Measurements from ENCODE around the gene SUV39H2. TPM values are rescaled to one million over a fixed set of nuclear protein-coding genes. Genes with fewer than 3 reads are reported as not detected.

The SUV39H2 gene, protein sequence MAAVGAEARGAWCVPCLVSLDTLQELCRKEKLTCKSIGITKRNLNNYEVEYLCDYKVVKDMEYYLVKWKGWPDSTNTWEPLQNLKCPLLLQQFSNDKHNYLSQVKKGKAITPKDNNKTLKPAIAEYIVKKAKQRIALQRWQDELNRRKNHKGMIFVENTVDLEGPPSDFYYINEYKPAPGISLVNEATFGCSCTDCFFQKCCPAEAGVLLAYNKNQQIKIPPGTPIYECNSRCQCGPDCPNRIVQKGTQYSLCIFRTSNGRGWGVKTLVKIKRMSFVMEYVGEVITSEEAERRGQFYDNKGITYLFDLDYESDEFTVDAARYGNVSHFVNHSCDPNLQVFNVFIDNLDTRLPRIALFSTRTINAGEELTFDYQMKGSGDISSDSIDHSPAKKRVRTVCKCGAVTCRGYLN
- 6.4 and 10.0 TPM in 2 replicates for total RNA-seq

DNA sequence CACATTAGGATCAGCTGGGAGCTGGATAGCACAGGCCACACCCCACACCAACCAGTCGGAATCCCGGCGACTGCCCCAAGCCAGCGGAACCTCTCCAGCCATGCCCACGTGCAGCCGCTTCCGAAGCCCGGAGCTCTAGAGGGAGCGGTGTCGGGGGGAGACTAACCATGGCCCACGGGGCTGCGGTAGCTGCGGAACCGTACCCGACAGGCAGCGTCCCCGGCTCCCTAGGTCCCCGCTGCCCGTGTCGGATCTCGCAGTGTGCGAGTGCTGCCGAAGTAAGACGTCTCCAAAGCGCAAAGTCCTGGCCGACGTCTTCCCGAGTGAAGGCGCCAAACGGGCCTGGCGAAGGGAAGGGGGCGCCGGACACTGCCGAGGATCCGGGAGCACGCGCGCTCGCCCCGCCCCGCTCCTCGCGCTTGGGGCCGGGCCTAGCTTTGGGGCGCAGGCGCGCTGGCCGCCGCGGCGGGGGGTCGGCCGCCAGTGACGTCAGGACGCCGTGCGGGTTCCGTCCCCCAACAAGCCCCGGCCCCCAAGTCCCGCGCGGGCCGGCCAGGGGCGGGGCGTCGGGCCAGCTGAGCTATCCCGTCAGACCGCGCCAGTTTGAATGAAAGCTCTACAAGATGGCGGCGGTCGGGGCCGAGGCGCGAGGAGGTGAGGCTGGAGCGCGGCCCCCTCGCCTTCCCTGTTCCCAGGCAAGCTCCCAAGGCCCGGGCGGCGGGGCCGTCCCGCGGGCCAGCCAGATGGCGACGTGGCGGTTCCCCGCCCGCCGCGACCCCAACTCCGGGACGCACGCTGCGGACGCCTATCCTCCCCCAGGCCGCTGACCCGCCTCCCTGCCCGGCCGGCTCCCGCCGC is at the start of gene SUV39H2:
Gene SUV39H2, plus strand, starts transcription at position 601 of the 858 bp plus-strand sequence. Its CDS starts 23 bp downstream, at position 624.

DNA sequence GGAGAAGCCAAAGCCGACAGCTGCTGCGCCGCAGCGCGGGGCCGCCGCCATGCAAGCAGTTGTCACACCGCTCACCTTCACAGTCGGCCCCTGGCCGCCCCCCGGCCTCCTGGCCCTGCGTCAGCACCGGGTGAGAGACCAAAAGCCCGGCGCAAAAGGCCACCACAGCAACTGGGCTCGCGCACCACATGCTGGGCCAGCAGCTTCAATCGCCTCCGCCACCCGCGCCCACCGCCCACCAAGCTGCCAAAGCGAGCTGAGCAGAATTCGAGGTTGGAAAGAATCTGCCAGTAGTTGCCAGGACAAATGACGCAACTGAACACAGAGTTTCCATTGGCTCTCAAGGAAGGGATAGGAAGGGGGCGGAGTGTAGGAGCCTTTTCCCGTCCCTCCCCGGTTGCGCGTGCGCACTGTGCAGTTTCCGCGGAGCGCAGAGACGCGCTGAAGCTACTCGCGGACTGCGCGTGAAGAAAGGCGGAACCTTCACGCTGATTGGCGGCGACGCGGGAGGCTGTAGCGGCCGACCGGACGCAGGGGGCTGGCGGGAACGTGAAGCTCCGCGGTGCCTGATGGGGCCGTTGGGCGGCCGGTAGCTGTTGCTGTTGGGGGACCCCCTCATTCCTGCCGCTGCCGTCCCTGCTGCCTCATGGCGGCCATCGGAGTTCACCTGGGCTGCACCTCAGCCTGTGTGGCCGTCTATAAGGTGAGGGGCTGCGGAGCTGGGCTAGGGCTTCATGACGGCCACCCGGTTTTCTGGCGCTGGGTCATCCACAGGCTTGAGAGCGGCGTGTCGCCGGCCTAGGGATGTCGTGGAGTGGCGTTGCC is 40.7 kb upstream of the SUV39H2 start, which contains the start of the genes CDNF, HSPA14 and MSANTD7:
Gene CDNF, minus strand, starts transcription at position 281 of the 825 bp plus-strand sequence. Its CDS starts 91 bp downstream, at position 190.
Gene HSPA14, plus strand, starts transcription at position 550 of the 825 bp plus-strand sequence. Its CDS starts 97 bp downstream, at position 647.
Gene MSANTD7, plus strand, starts transcription at position 550 of the 825 bp plus-strand sequence. CDS start 3,979 bp downstream, outside the sequence.

Other genes starting within 250 kb of the SUV39H2 start
- 43.5 TPM in 2 replicates for gene FAM107B, start 104.0 kb upstream of the SUV39H2 start, total RNA-seq
- 0.59 and 2.6 TPM in 2 replicates for gene CDNF, start 40.8 kb upstream of the SUV39H2 start, total RNA-seq
- gene HSPA14, start 40.6 kb upstream of the SUV39H2 start, total RNA-seq = 7.2 and 8.3 TPM in 2 replicates
- 15.2 and 16.5 TPM in 2 replicates for gene MSANTD7, start 40.6 kb upstream of the SUV39H2 start, total RNA-seq
- gene DCLRE1C, start 75.2 kb downstream of the SUV39H2 start, total RNA-seq = 7.7 and 10.9 TPM in 2 replicates
- gene MEIG1, start 80.5 kb downstream of the SUV39H2 start, total RNA-seq = 0.46 TPM in 1 of 2 replicates, not detected in the other
- 0.26 TPM in 1 of 2 replicates, not detected in the other for gene OLAH, start 165.1 kb downstream of the SUV39H2 start, total RNA-seq
- 0.83 and 2.9 TPM in 2 replicates for gene ACBD7, start 209.9 kb downstream of the SUV39H2 start, total RNA-seq
- gene RPP38, start 218.5 kb downstream of the SUV39H2 start, total RNA-seq = 8.1 and 8.7 TPM in 2 replicates

Measured in smooth muscle cell of the pulmonary artery (primary cell).